Measurements from ENCODE around the gene CHST11.

- TF ChIP-seq CTCF (IDR thresholded peaks at IDR 0.05; ENCODE audit: borderline replicate concordance, extremely low read depth, low read length, poor library complexity, severe bottlenecking) (no peak), EZH2 (IDR thresholded peaks at IDR 0.05; ENCODE audit: borderline replicate concordance, low read depth, low read length, severe bottlenecking) (no peak)
These were observed 335.8 kb downstream of the CHST11 start for GRCh38 chr12:104792570-104792969.

Data from DND-41 (cell line).